ENCODE data around the gene PIN1.

Gene PIN1

GRCh38 chr19:9891609-9892373 is 56.7 kb downstream of the PIN1 start:
- no peak for DNase-seq

Measured in NCI-H82 (cell line).